Endothelial cell of umbilical vein (primary cell): ENCODE data around the gene ARHGEF1. TPM values are rescaled to one million over a fixed set of nuclear protein-coding genes. Genes with fewer than 3 reads are reported as not detected.

Experiments used
- BruUV-seq: library from RNA; stranded (reverse); fragments of 400-500 nt; replicated peaks from 2 replicates; lab custom pipeline; 2021; lab: Mats Ljungman, UMichigan
- CTCF ChIA-PET: fragments of 300-600, 350-600 bp; sonication (Branson Sonifier 250); formaldehyde crosslinking; loops from one replicate; lab custom pipeline; 2021; ENCODE audit warnings: antibody characterized with exemption, inconsistent platforms; lab: Charles Lee
- POLR2A ChIA-PET: fragments of 300-600, 350-600 bp; sonication (Branson Sonifier 250); formaldehyde crosslinking; loops from one replicate; lab custom pipeline; 2021; ENCODE audit warnings: antibody characterized with exemption, inconsistent platforms; lab: Charles Lee
- DNase-seq: peaks from one replicate; pipeline ENCODE4 v3.0.0-alpha.2; 2011; ENCODE audit warnings: low read depth, low spot score
- FAIRE-seq: peaks from 2 replicates; lab custom pipeline; 2011; peaks lifted over from hg19 to GRCh38; lab: Jason Lieb, UNC
- H2AFZ ChIP-seq: 2 replicates; pipeline ENCODE4 v1.6.0; 2012; ENCODE audit warnings: low read depth, low read length, control low read depth, inconsistent platforms
- H3K27ac ChIP-seq: 2 replicates; pipeline ENCODE4 v1.5.1; 2011; ENCODE audit warnings: low read depth, mild to moderate bottlenecking, control low read depth, low read length, moderate library complexity; ENCODE audit not compliant: insufficient read depth
- H3K27me3 ChIP-seq, 2 experiments: 2 replicates each; pipeline versions ENCODE4 v1.6.0 to v1.6.1; 2011; ENCODE audit warnings: low read length in 2 of 2, mixed read lengths in 1 of 2; ENCODE audit not compliant: control insufficient read depth in 2 of 2, insufficient read depth in 2 of 2
- H3K36me3 ChIP-seq, 2 experiments: 2 replicates in 1 of 2; 3 replicates in 1 of 2; pipeline ENCODE4 v1.5.1; 2011; ENCODE audit warnings: low read length in 2 of 2, mild to moderate bottlenecking in 1 of 2, moderate library complexity in 1 of 2; ENCODE audit not compliant: control insufficient read depth in 2 of 2, insufficient read depth in 2 of 2; ENCODE audit errors: extremely low read depth in 1 of 2
- H3K4me1 ChIP-seq: 3 replicates; pipeline ENCODE4 v1.5.1; 2011; ENCODE audit warnings: mild to moderate bottlenecking, low read length; ENCODE audit not compliant: control insufficient read depth, insufficient read depth; ENCODE audit errors: extremely low read depth
- H3K4me2 ChIP-seq: 2 replicates; pipeline ENCODE4 v1.6.1; 2011; ENCODE audit warnings: low read length, control low read depth, mixed read lengths; ENCODE audit not compliant: insufficient read depth
- H3K4me3 ChIP-seq, 3 experiments: fragments of 200-600 bp in 1 of 3; sonication (generic), shearing (Covaris generic) in 1 of 3; replicated peaks in 1 of 3; 2 replicates each; pipeline ENCODE4 v1.5.1; 2011 to 2016; ENCODE audit warnings: control low read depth in 3 of 3, low read length in 3 of 3, mild to moderate bottlenecking in 2 of 3, inconsistent platforms in 1 of 3, low read depth in 1 of 3, moderate library complexity in 1 of 3; ENCODE audit not compliant: insufficient read depth in 1 of 3
- H3K79me2 ChIP-seq: 2 replicates; pipeline ENCODE4 v1.6.0; 2012; ENCODE audit warnings: low read length, inconsistent platforms; ENCODE audit not compliant: control insufficient read depth, insufficient read depth
- H3K9ac ChIP-seq: replicated peaks from 2 replicates; pipeline ENCODE3; 2011; ENCODE audit warnings: low read length, control low read depth; ENCODE audit not compliant: insufficient read depth; ENCODE audit errors: extremely low read depth
- H3K9me1 ChIP-seq: replicated peaks from 3 replicates; pipeline ENCODE4 v1.6.0; 2011; ENCODE audit warnings: mild to moderate bottlenecking, low read length; ENCODE audit not compliant: control insufficient read depth, insufficient read depth; ENCODE audit errors: extremely low read depth
- H3K9me3 ChIP-seq: replicated peaks from 2 replicates; pipeline ENCODE4 v1.5.1; 2012; ENCODE audit warnings: low read length, inconsistent platforms; ENCODE audit not compliant: control insufficient read depth, insufficient read depth
- H4K20me1 ChIP-seq: replicated peaks from 2 replicates; pipeline ENCODE3; 2011; ENCODE audit warnings: mild to moderate bottlenecking, low read length; ENCODE audit not compliant: control insufficient read depth, insufficient read depth; ENCODE audit errors: extremely low read depth
- CTCF ChIP-seq, 2 donors: IDR thresholded peaks; 1 replicate in 1 of 2; 2 replicates in 1 of 2; pipeline ENCODE4 v1.5.1; 2011; ENCODE audit warnings: low read length in 2 of 2, mild to moderate bottlenecking in 2 of 2, moderate library complexity in 2 of 2, control low read depth in 1 of 2, inconsistent platforms in 1 of 2, low read depth in 1 of 2; ENCODE audit not compliant: insufficient read depth in 1 of 2; ENCODE audit errors: extremely low read depth in 1 of 2
- EZH2 ChIP-seq: IDR thresholded peaks from 2 replicates; pipeline ENCODE4 v1.6.1; 2012; ENCODE audit warnings: borderline replicate concordance, low read depth, mild to moderate bottlenecking, moderate library complexity, low read length, inconsistent platforms; ENCODE audit not compliant: severe bottlenecking
- FOS ChIP-seq: IDR thresholded peaks from 2 replicates; pipeline ENCODE4 v1.6.1; 2011; ENCODE audit warnings: mild to moderate bottlenecking, low read length, moderate library complexity, borderline replicate concordance; ENCODE audit not compliant: insufficient read depth
- JUN ChIP-seq: IDR thresholded peaks from 2 replicates; pipeline ENCODE4 v1.6.1; 2011; ENCODE audit warnings: borderline replicate concordance, low read depth; ENCODE audit not compliant: insufficient read length, insufficient read depth
- MAX ChIP-seq: IDR thresholded peaks from 2 replicates; pipeline ENCODE4 v1.6.1; 2011; ENCODE audit not compliant: insufficient read depth, insufficient read length
- MYC ChIP-seq: IDR thresholded peaks from one replicate; pipeline ENCODE4 v1.6.1; 2011; ENCODE audit warnings: mild to moderate bottlenecking, low read depth, low read length
- POLR2A ChIP-seq: IDR thresholded peaks from 2 replicates; pipeline ENCODE4 v1.6.1; 2012; ENCODE audit warnings: low read depth, mild to moderate bottlenecking, control low read depth, low read length
- POLR2AphosphoS5 ChIP-seq: IDR thresholded peaks from 2 replicates; pipeline ENCODE4 v1.6.1; 2012; ENCODE audit warnings: low read depth, mild to moderate bottlenecking, control low read depth, low read length, moderate library complexity; ENCODE audit not compliant: insufficient read depth
- dilution Hi-C: fragments of 300-500 bp; cut with MboI; formaldehyde crosslinking; loops from one replicate; pipeline ENCODE4 v1.15.0; 2019; ENCODE audit warnings: low sequenced_read_pairs; ENCODE audit not compliant: extremely low pct_ligation_motif_present
- intact Hi-C: fragments of 100-400 bp; cut with micrococcal nuclease; formaldehyde crosslinking; loops from one replicate; pipeline ENCODE4 v1.10.0; 2022
- polyA plus RNA-seq, 4 experiments: library from polyadenylated mRNA; depleted of rRNA in 3 of 4; stranded (reverse) in 3 of 4; unstranded in 1 of 4; fragments of >200 nt; gene quantifications; 2 replicates each; pipeline versions ENCODE4 v1.2.1 to v1.2.3, GENCODE V29; 2011 to 2012; ENCODE audit warnings: missing spikeins in 1 of 4
- total RNA-seq: library from RNA; stranded (reverse); gene quantifications from 2 replicates; pipeline ENCODE4 v1.2.3, GENCODE V29; 2021

Gene ARHGEF1
- total and polyA plus RNA-seq, 2 donors (not counting 3 experiments of a cell fraction or from before 2014, with no cell fraction given) = 65.4 to 123 TPM

DNA sequence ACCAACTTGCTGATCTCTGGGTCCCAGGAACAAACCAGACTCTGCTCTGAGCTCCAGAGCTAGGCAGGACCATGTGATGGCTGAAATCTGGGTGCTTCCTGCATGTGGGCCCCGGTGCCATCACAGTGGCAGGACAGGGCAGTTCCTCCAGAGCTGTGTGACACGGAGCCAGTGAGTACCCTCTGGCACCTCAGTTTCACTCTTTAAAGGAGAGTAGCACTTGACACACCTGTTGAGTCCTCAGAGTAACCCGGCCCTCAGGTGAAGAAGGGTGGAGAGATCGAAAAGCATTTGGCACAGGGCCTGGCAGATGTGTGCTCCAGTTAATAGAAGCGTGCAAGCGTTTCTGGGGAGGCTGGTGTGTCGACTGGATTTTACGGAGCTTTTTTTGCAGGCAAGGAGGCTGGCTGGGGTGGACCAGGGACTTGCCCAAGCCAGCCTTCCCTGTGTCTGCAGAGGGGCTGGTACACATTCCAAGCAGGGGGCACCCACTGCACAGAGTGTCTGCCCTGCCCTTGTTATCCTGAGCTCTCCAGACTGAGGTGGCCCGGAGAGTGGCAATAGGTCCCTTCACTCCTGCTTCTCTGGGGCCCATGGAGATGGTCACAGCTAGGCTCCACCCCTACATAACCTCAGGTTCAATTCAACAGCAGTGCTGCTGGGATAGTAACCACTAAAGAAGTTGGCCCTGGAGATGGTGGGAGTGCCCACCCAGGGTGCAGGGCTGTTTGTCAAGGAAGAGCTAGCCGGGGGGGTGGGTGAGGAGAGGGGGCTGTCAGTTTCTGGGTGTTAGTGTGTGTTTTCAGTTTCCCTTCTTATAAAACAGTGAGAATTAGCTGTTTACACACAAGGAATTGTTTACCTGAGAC lies 14.6 kb upstream of the ARHGEF1 start:
- CTCF ChIA-PET = no interaction called here
- H3K4me3 ChIP-seq = no peak overlapping the region
- intact Hi-C loops = no loop called here
- BruUV-seq = no TSS peak
- H4K20me1 ChIP-seq = no peaks in the 10 kb centered on the region
- H3K9me3 ChIP-seq = no peaks in the 10 kb centered on the region
- H2AFZ ChIP-seq = no peak overlapping the region
- no peak overlapping the region for H3K4me2 ChIP-seq
- DNase-seq = no peak
- peaks cover 51% of the 10 kb centered on the region for H3K79me2 ChIP-seq
- POLR2A ChIA-PET = interaction anchor here (1.1 to 1.9 kb wide), 2 partner anchors 8 to 82 kb away, joined by 3 to 7 read pairs; partner anchors contain the start of gene RPS19
- peaks cover 39 to 64% of the 10 kb centered on the region in 2 experiments for H3K36me3 ChIP-seq
- dilution Hi-C loops = no loop called here
- TF ChIP-seq CTCF (IDR thresholded peaks at IDR 0.05; ENCODE audit: extremely low read depth in 1 of 2, insufficient read depth in 1 of 2, low read depth in 1 of 2, low read length in 2 of 2) = no peak
- TF ChIP-seq POLR2AphosphoS5 = peak; percentile 14
- no peak overlapping the region for H3K9ac ChIP-seq
- FAIRE-seq = no peak
- no peaks in the 10 kb centered on the region for H3K9me1 ChIP-seq
- H3K27me3 ChIP-seq = no peaks in the 10 kb centered on the region
- H3K27ac ChIP-seq = no peak overlapping the region
- H3K4me1 ChIP-seq = peaks cover 11% of the 10 kb centered on the region

GRCh38 chr19:41868989-41869300 lies 14.0 kb upstream of the ARHGEF1 start:
- no peaks in the 10 kb centered on the region for H4K20me1 ChIP-seq
- no peaks in the 10 kb centered on the region for H3K9me3 ChIP-seq
- no peak overlapping the region for H3K4me3 ChIP-seq
- dilution Hi-C loops (no loop called here), intact Hi-C loops (no loop called here)
- no peak overlapping the region for H2AFZ ChIP-seq
- BruUV-seq = no TSS peak
- DNase-seq (no peak), FAIRE-seq (no peak)
- H3K27me3 ChIP-seq = no peaks in the 10 kb centered on the region
- no peak for TF ChIP-seq POLR2A
- no peak for TF ChIP-seq POLR2AphosphoS5
- TF ChIP-seq MYC = no peak
- TF ChIP-seq CTCF (IDR thresholded peaks at IDR 0.05; ENCODE audit: extremely low read depth in 1 of 2, insufficient read depth in 1 of 2, low read depth in 1 of 2, low read length in 2 of 2) = no peak
- TF ChIP-seq MAX = no peak
- TF ChIP-seq EZH2 = no peak
- no peak for TF ChIP-seq FOS
- TF ChIP-seq JUN = no peak
- POLR2A ChIA-PET = interaction anchor here (1.1 to 1.9 kb wide), 2 partner anchors 9 to 82 kb away, joined by 3 to 7 read pairs; partner anchors contain the start of gene RPS19
- H3K4me1 ChIP-seq = peaks cover 9% of the 10 kb centered on the region
- no peak overlapping the region for H3K27ac ChIP-seq
- no peaks in the 10 kb centered on the region for H3K9me1 ChIP-seq
- H3K9ac ChIP-seq = no peak overlapping the region
- peaks cover 46% of the 10 kb centered on the region for H3K79me2 ChIP-seq
- CTCF ChIA-PET = no interaction called here
- no peak overlapping the region for H3K4me2 ChIP-seq
- peaks cover 39 to 60% of the 10 kb centered on the region in 2 experiments for H3K36me3 ChIP-seq
